DOHH2 (cell line): ENCODE results near the gene RAE1.
"Not testable (repeated sequence)": the region's sequence is repeated elsewhere in the genome, so short reads cannot be mapped to it uniquely, and the experiment has no call there.

ENCODE experiments used
- H3F3A ChIP-seq: fragments of 200-600 bp; sonication (generic), shearing (Covaris generic); 2 replicates; pipeline ENCODE4 v1.6.0; 2016; ENCODE audit warnings: antibody characterized with exemption, mild to moderate bottlenecking; ENCODE audit not compliant: control insufficient read depth, insufficient read depth
- H3K27ac ChIP-seq: fragments of 200-600 bp; sonication (generic); 2 replicates; pipeline ENCODE4 v1.5.1; 2014; ENCODE audit warnings: low read depth, mild to moderate bottlenecking, low read length, moderate library complexity
- H3K27me3 ChIP-seq: fragments of 200-600 bp; sonication (generic); 2 replicates; pipeline ENCODE4 v1.6.1; 2014; ENCODE audit warnings: mild to moderate bottlenecking, low read length, mixed read lengths; ENCODE audit not compliant: control insufficient read depth
- H3K36me3 ChIP-seq: fragments of 200-600 bp; sonication (generic); 2 replicates; pipeline ENCODE4 v1.6.1; 2014; ENCODE audit warnings: mild to moderate bottlenecking, low read length, moderate library complexity, mixed read lengths; ENCODE audit not compliant: control insufficient read depth
- H3K4me1 ChIP-seq: fragments of 200-600 bp; sonication (generic); 2 replicates; pipeline ENCODE4 v1.6.1; 2014; ENCODE audit warnings: mild to moderate bottlenecking, low read length, mixed read lengths; ENCODE audit not compliant: control insufficient read depth
- H3K4me2 ChIP-seq: fragments of 200-600 bp; sonication (generic); 2 replicates; pipeline ENCODE4 v1.6.0; 2014; ENCODE audit warnings: mild to moderate bottlenecking, low read length, moderate library complexity
- H3K4me3 ChIP-seq: fragments of 200-600 bp; sonication (generic); 2 replicates; pipeline ENCODE4 v1.5.1; 2014; ENCODE audit warnings: mild to moderate bottlenecking, low read length, mixed read lengths
- H3K79me2 ChIP-seq: fragments of 200-600 bp; sonication (generic); 2 replicates; pipeline ENCODE4 v1.6.1; 2014; ENCODE audit warnings: mild to moderate bottlenecking, low read length, mixed read lengths; ENCODE audit not compliant: control insufficient read depth
- H3K9me2 ChIP-seq: fragments of 200-600 bp; sonication (generic); replicated peaks from 2 replicates; pipeline ENCODE4 v1.6.1; 2014; ENCODE audit warnings: mild to moderate bottlenecking, low read length, mixed read lengths; ENCODE audit not compliant: control insufficient read depth
- H3K9me3 ChIP-seq: fragments of 200-600 bp; sonication (generic); 2 replicates; pipeline ENCODE4 v1.6.1; 2014; ENCODE audit warnings: antibody characterized with exemption, low read length, mixed read lengths; ENCODE audit not compliant: control insufficient read depth, insufficient read depth
- H4K20me1 ChIP-seq: fragments of 200-600 bp; sonication (generic); 2 replicates; pipeline ENCODE4 v1.6.0; 2014; ENCODE audit warnings: low read depth, mild to moderate bottlenecking, antibody characterized with exemption, low read length, moderate library complexity; ENCODE audit not compliant: control insufficient read depth, insufficient read depth
- EZH2phosphoT487 ChIP-seq: fragments of 200-600 bp; sonication (generic); IDR thresholded peaks from 2 replicates; pipeline ENCODE4 v1.6.1; 2017; ENCODE audit warnings: borderline replicate concordance, mild to moderate bottlenecking, antibody characterized with exemption, low read length, moderate library complexity, mixed read lengths
- TF ChIP-seq, protein P1 (sequence below): fragments of 200-600 bp; sonication (generic); IDR thresholded peaks from one replicate; pipeline ENCODE4 v1.5.1; 2014; ENCODE audit warnings: antibody characterized with exemption, mild to moderate bottlenecking, low read depth, low read length; ENCODE audit not compliant: poor library complexity, severe bottlenecking

Gene RAE1

DNA sequence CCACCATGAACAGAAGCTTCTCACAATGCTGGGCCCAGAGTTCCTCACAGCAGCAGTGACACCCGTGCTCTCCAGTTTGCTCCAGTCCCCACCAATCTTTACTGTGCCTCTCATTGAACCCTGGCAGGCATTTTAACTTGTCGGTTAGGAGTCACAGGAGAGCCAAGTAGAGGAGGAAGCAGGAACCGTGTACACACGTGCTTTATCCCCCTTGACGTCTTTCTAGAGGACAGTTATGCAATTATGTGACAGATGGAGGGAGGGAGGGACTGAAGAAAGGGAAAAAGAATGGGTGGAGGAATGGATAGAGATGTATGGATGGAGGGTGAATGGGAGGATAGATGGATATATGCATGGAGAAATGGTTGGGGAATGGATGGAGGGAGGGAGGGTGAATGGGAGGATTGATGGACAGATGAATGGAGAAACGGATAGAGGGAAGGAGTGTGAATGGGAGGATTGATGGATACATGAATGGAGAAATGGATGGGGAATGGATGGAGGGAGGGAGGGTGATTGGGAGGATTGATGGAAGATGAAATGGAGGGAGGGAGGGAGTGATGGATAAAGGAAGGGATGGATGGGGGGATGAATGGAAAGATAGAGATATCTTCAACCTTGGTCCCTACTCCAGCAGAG lies 66.1 kb downstream of the RAE1 start:
- Histone ChIP-seq H3K27me3 (0 out of 2 replicates have a peak, but pooled peaks cover 3% of the 10 kb centered on the region), H3K9me3 (no peaks in the 10 kb centered on the region), H3K79me2 (no peaks in the 10 kb centered on the region), H3K36me3 (no peaks in the 10 kb centered on the region), H4K20me1 (no peaks in the 10 kb centered on the region), H3K4me2 (no peak overlapping the region), H3F3A (no peaks in the 10 kb centered on the region), H3K27ac (no peak overlapping the region), H3K4me1 (peaks cover 1% of the 10 kb centered on the region; the same call in 1 of the 2 replicates), H3K4me3 (no peak overlapping the region), H3K9me2 (no peaks in the 10 kb centered on the region)
- TF ChIP-seq EZH2phosphoT487 = no peak
- TF ChIP-seq, protein P1, sequence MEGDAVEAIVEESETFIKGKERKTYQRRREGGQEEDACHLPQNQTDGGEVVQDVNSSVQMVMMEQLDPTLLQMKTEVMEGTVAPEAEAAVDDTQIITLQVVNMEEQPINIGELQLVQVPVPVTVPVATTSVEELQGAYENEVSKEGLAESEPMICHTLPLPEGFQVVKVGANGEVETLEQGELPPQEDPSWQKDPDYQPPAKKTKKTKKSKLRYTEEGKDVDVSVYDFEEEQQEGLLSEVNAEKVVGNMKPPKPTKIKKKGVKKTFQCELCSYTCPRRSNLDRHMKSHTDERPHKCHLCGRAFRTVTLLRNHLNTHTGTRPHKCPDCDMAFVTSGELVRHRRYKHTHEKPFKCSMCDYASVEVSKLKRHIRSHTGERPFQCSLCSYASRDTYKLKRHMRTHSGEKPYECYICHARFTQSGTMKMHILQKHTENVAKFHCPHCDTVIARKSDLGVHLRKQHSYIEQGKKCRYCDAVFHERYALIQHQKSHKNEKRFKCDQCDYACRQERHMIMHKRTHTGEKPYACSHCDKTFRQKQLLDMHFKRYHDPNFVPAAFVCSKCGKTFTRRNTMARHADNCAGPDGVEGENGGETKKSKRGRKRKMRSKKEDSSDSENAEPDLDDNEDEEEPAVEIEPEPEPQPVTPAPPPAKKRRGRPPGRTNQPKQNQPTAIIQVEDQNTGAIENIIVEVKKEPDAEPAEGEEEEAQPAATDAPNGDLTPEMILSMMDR = no peak

DNA sequence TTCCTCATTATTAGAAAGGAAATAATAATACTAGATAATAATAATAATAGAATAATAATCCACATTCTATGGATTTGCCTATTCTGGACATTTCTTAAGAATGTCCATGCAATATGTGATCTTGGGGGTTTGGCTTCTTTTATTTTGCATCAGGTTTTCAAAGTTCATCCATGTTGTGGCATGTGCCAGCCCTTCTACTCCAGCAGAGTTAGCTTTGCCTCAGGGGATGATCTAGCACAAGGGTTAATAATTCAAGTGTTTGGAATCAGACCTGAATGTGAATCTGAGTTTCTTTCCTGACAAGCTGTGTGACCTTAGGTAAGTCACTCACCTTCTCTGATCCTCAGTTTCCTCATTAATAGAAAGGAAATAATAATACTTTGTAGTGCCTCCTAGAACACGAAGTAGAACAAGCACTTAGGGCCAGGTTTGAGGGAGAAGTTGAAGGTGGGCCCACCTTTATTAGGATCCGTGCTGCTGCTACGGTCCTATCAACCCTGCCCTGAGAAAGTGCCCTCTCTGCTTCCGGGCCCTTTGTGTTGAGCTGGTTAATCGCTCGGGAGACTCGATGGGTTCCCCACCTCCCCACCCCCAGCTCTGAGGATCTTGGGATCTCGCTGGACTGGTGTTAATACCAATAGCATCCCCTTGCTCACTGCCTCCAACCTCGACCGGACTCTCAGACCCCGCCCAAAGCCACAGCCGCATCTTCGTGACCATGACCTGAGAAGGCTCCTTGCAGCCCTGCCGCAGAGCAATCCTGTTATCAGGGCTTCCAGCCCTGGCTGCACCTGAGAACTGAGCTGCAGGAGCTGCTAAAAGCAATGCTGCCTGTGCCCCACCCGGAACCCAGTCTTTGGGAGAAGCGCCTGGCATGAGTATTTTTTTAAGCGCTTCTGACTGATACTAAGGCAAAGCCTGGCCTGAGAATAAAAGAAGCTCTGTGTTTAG lies 67.0 kb downstream of the RAE1 start:
- Histone ChIP-seq H3K36me3 (no peaks in the 10 kb centered on the region), H3K4me3 (no peak overlapping the region), H3K27me3 (0 out of 2 replicates have a peak, but pooled peaks cover 3% of the 10 kb centered on the region), H3K4me1 (peaks cover 11% of the 10 kb centered on the region), H3F3A (no peaks in the 10 kb centered on the region), H4K20me1 (no peaks in the 10 kb centered on the region), H3K9me3 (no peaks in the 10 kb centered on the region), H3K79me2 (no peaks in the 10 kb centered on the region), H3K27ac (no peak overlapping the region), H3K4me2 (no peak overlapping the region), H3K9me2 (no peaks in the 10 kb centered on the region)
- TF ChIP-seq EZH2phosphoT487 = no peak
- TF ChIP-seq, protein P1 = no peak

DNA sequence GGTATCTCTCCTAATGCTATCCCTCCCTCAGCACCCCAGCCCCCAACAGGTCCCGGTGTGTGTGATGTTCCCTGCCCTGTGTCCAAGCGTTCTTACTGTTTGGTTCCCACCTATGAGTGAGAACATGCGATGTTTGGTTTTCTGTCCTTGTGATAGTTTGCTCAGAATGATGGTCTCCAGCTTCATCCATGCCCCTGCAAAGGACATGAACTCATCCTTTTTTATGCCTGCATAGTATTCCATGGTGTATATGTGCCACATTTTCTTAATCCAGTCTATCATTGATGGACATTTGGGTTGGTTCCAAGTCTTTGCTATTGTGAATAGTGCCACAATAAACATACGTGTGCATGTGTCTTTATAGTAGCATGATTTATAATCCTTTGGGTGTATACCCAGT lies 68.4 kb downstream of the RAE1 start:
- not testable (repeated sequence) for H3F3A ChIP-seq, H3K4me3 ChIP-seq, H3K9me2 ChIP-seq, H3K9me3 ChIP-seq, H3K27me3 ChIP-seq, H3K4me2 ChIP-seq, H3K79me2 ChIP-seq, H4K20me1 ChIP-seq, H3K27ac ChIP-seq, H3K36me3 ChIP-seq
- H3K4me1 ChIP-seq = peaks cover 24% of the 10 kb centered on the region
